Gastroesophageal sphincter (tissue), 4 donors: ENCODE results near the gene FAM43B. TPM values are rescaled to one million over a fixed set of nuclear protein-coding genes. Genes with fewer than 3 reads are reported as not detected.

ENCODE experiments used
- ATAC-seq: fragments of 150-250 bp; one replicate; pipeline ENCODE4 v1.9.1; 2016; ENCODE audit warnings: mild to moderate bottlenecking, moderate library complexity
- H3K27ac ChIP-seq, 4 donors: fragments of 200-600 bp; sonication (generic) in 3 of 4; 1 replicate in 3 of 4; 2 replicates in 1 of 4; pipeline ENCODE4 v1.5.1; 2016 to 2019
- H3K27me3 ChIP-seq: fragments of 200-600 bp; sonication (generic); one replicate; pipeline ENCODE4 v1.5.1; 2019
- H3K36me3 ChIP-seq, 2 donors: fragments of 200-600 bp; sonication (generic); one replicate each; pipeline ENCODE4 v1.5.1; 2019; ENCODE audit warnings: control low read depth in 1 of 2
- H3K4me1 ChIP-seq, 3 donors: fragments of 200-600 bp; sonication (generic); 1 replicate in 2 of 3; 2 replicates in 1 of 3; pipeline ENCODE4 v1.5.1; 2016 to 2019; ENCODE audit warnings: control low read depth in 2 of 3
- H3K4me3 ChIP-seq, 2 donors: fragments of 200-600 bp; sonication (generic); one replicate each; pipeline ENCODE4 v1.5.1; 2019; ENCODE audit warnings: mild to moderate bottlenecking in 1 of 2, moderate library complexity in 1 of 2
- H3K9me3 ChIP-seq, 3 donors: fragments of 200-600 bp; sonication (generic); one replicate each; pipeline ENCODE4 v1.5.1; 2017 to 2019; ENCODE audit warnings: control low read depth in 2 of 3
- EP300 ChIP-seq: sonication (generic); formaldehyde crosslinking; IDR thresholded peaks from one replicate; pipeline ENCODE4 v1.6.1; 2017; ENCODE audit warnings: antibody characterized with exemption, mild to moderate bottlenecking
- POLR2A ChIP-seq, 2 donors: fragments of 450-650 bp; IDR thresholded peaks; one replicate each; pipeline ENCODE4 v1.6.1; 2017; ENCODE audit warnings: antibody characterized with exemption in 2 of 2, mild to moderate bottlenecking in 2 of 2, moderate library complexity in 1 of 2
- POLR2AphosphoS5 ChIP-seq: sonication (generic); formaldehyde crosslinking; IDR thresholded peaks from one replicate; pipeline ENCODE4 v1.6.1; 2017; ENCODE audit warnings: antibody characterized with exemption
- WGBS, 2 donors: methylation state at CpG; one replicate each; pipeline ENCODE4 v1.1.5; 2018; ENCODE audit warnings: low coverage in 1 of 2; 5-methylcytosine and 5-hydroxymethylcytosine counted together
- total RNA-seq, 4 donors: library from RNA; depleted of rRNA; stranded (reverse); fragments of >200 nt; gene quantifications; one replicate each; pipeline ENCODE4 v1.1.0, GENCODE V29; 2016
- TF ChIP-seq, protein P1 (sequence below), 4 experiments: fragments of 200-600 bp in 2 of 4; fragments of 450-650 bp in 2 of 4; sonication (generic) in 1 of 4; IDR thresholded peaks; one replicate each; pipeline ENCODE4 v1.5.1; 2017 to 2019; ENCODE audit warnings: antibody characterized with exemption in 4 of 4, mild to moderate bottlenecking in 2 of 4, moderate library complexity in 2 of 4

Gene FAM43B, protein sequence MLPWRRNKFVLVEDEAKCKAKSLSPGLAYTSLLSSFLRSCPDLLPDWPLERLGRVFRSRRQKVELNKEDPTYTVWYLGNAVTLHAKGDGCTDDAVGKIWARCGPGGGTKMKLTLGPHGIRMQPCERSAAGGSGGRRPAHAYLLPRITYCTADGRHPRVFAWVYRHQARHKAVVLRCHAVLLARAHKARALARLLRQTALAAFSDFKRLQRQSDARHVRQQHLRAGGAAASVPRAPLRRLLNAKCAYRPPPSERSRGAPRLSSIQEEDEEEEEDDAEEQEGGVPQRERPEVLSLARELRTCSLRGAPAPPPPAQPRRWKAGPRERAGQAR
- total RNA-seq: 1 to 10 TPM in 2 of 4 donors, under 1 TPM in 2; 0.62 to 1.3 (median 1.1) TPM

DNA sequence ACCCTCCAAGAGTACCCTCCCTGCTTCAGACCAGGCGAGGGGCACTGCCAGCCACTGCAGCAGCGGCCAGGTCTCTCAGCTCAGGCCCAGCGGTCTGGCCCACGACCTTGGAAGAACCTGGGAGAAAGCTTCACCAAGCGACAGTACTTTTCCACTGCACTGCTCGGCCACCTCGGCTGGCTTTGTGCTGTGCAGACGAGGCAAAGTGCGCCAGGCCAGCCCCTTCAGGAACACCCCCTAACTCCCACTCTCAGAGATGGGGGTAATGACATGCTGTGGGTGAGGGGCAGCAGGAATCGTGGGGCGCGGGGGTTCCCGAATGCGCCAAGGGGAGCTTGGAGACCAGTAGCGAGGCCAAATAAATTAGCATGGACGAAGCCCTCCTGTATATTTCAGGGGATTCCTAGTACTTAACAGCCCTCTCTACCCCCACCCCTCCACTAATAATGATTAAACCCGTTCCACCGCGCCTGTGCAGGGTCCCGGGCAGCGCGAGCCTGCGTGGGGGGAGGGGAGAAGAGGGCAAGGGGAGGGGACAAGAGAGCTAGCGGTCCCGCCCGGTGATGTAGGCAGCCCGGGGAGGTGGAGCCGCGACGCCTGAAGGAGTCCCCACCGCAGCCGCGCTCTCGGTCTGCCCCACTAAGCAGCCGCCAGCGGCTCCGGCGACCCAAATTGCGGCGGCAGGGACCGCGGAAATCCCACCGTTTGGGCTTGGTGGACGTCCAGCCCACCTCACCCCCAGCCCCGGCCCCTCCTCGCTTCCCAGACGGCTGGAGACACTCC is at the start of gene FAM43B:
FAM43B (plus strand) TSS at position 629 of the 783 bp plus-strand sequence. CDS start 401 bp downstream, outside the sequence.
- Histone ChIP-seq H3K9me3 (no peaks in the 10 kb centered on the region), H3K27me3 (peaks cover 84% of the 10 kb centered on the region), H3K36me3 (no peaks in the 10 kb centered on the region), H3K4me3 (peak within 1 kb of the TSS in 1 of 2 donors; percentile 50), H3K27ac (peak within 1 kb of the TSS in 3 of 4 donors; percentile 59 to 73 (median 71)), H3K4me1 (peaks cover 0 to 40% (median 10%) of the 10 kb centered on the region in 3 donors)
- TF ChIP-seq, protein P1, sequence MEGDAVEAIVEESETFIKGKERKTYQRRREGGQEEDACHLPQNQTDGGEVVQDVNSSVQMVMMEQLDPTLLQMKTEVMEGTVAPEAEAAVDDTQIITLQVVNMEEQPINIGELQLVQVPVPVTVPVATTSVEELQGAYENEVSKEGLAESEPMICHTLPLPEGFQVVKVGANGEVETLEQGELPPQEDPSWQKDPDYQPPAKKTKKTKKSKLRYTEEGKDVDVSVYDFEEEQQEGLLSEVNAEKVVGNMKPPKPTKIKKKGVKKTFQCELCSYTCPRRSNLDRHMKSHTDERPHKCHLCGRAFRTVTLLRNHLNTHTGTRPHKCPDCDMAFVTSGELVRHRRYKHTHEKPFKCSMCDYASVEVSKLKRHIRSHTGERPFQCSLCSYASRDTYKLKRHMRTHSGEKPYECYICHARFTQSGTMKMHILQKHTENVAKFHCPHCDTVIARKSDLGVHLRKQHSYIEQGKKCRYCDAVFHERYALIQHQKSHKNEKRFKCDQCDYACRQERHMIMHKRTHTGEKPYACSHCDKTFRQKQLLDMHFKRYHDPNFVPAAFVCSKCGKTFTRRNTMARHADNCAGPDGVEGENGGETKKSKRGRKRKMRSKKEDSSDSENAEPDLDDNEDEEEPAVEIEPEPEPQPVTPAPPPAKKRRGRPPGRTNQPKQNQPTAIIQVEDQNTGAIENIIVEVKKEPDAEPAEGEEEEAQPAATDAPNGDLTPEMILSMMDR (IDR thresholded peaks at IDR 0.05): no peak
- peak; percentile 11 to 32 for TF ChIP-seq POLR2A (IDR thresholded peaks at IDR 0.05)
- WGBS, 2 donors: 29% methylated on average over 4 of the region's 47 CpGs; no CpG with 5 or more reads in 1 of the 2 donors
- peak; percentile 85 for ATAC-seq

DNA sequence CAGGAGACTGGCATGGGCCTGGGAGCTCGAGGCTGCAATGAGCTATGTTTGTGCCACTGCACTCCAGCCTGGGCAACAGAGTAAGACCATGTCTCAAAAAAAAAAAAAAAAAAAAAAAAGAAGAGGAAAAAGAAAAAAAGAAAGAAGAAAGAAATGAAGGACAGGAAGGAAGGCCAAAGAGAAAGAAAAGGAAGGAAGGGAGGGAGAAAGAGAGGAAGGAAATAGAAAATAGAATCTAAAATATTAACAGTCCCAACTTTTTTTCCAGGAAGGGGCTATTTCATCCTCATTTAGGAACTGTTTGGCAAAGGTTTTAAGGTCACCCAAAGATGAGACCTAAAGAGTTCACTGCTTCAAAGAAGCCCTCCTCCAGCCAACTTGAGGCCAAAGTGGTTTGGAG is 46.9 kb upstream of the FAM43B start:
- H3K36me3 ChIP-seq: peaks cover 0 to 39% of the 10 kb centered on the region in 2 donors
- TF ChIP-seq POLR2A (IDR thresholded peaks at IDR 0.05) (no peak), POLR2AphosphoS5 (no peak), EP300 (no peak)
- TF ChIP-seq, protein P1 (IDR thresholded peaks at IDR 0.05): no peak

DNA sequence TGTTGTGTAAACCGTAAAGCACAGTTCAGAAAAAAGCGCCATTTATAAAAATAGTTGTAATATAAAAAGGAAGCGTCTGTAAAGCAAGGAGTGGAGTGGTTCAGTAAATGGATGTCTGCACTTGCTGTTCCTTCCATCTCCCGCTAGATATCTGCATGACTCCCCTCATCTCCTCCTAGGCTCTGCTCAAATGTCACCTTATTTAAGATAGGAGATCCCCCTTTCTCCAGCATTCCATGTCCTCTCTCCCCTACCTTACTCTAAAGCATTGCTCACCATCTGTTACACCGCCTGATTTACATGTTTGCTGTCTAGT is 45.2 kb upstream of the FAM43B start:
- no peak for ATAC-seq

More for the DNA sequence above, 46.9 kb upstream of the FAM43B start:
- Histone ChIP-seq H3K4me1 (peaks cover 0 to 49% (median 18%) of the 10 kb centered on the region in 3 donors), H3K4me3 (no peak overlapping the region), H3K9me3 (no peaks in the 10 kb centered on the region), H3K27ac (no peak overlapping the region), H3K27me3 (peaks cover 2% of the 10 kb centered on the region)
- no peak for ATAC-seq
- no CpG with 5 or more reads among the region's 1 CpG for WGBS, 2 donors

DNA sequence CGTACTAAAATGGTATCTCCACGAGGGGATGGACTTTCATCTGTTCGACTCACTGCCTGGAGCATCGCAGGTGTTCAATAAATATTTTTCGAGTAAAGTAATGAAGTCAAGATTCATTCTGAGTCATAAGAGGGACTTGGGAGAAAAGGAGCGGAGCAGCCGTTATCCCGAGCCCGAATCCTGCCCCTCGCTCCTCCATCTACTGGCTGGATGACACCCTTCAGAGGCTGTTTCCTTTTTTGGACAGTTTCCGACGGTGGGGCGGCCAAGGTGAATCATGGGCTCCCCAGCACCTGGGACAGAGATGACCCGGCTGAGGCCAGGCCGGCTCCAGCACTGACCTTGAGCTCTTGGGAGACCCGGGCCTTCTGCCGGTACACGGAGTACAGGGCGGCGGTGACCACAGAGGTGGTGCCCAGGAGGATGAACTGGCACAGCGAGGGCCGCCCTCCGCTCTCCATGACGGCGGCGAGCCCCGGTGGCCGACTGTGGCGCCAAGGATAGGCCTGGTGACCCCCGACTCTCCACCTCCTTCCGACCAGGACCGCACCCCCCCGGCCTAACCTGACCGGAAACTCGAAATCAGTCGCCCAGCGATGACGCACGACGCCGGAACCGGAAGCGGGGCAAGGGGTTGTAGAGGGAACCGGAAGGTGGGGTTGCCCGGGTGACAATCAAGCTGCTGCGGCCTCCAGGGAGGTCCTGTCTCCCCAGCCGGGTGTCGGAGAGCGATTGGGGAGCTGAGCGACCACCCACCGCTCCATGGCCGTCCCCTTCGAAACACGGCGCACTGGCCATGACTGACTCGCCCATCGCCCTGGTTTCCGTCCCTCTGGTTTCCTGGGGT is 44.6 kb upstream of the FAM43B start, which contains the start of gene MUL1:
MUL1 (minus strand) TSS at position 588 of the 847 bp plus-strand sequence; CDS start at position 461, 127 bp downstream.
- peak; percentile 98 for ATAC-seq
- no peaks in the 10 kb centered on the region for H3K9me3 ChIP-seq
- H3K27me3 ChIP-seq: peaks cover 24% of the 10 kb centered on the region
- H3K27ac ChIP-seq: peak within 1 kb of the TSS; percentile 78 to 93 (median 88)
- H3K36me3 ChIP-seq: peaks cover 0 to 16% of the 10 kb centered on the region in 2 donors
- peaks cover 0 to 49% (median 18%) of the 10 kb centered on the region in 3 donors for H3K4me1 ChIP-seq
- 1 to 2% methylated on average over 8 to 16 of the region's 58 CpGs for WGBS, 2 donors
- H3K4me3 ChIP-seq: peak within 1 kb of the TSS; percentile 90 to 93
- TF ChIP-seq EP300 (no peak), POLR2AphosphoS5 (peak; percentile 89), POLR2A (IDR thresholded peaks at IDR 0.05) (peak; percentile 57 to 62)
- TF ChIP-seq, protein P1 (IDR thresholded peaks at IDR 0.05): peak in 2 of 4 experiments; percentile 3 to 15

More for the DNA sequence above, 45.2 kb upstream of the FAM43B start:
- H3K36me3 ChIP-seq: peaks cover 0 to 22% of the 10 kb centered on the region in 2 donors
- WGBS, 2 donors: 18 to 38% methylated on average over 4 to 5 of the region's 5 CpGs
- H3K27me3 ChIP-seq: peaks cover 18% of the 10 kb centered on the region
- peak overlapping the region; percentile 90 to 93 for H3K4me3 ChIP-seq
- no peak for TF ChIP-seq EP300
- TF ChIP-seq POLR2A (IDR thresholded peaks at IDR 0.05): no peak
- no peak for TF ChIP-seq POLR2AphosphoS5
- TF ChIP-seq, protein P1 (IDR thresholded peaks at IDR 0.05): no peak
- H3K27ac ChIP-seq: peak overlapping the region; percentile 78 to 93 (median 88)
- H3K9me3 ChIP-seq: no peaks in the 10 kb centered on the region
- peaks cover 0 to 49% (median 18%) of the 10 kb centered on the region in 3 donors for H3K4me1 ChIP-seq
